ENCODE measurements around the gene TAB2.
A peak's percentile ranks its signal among the peaks of the same experiment; 100 is the strongest.

The TAB2 gene

GRCh38 chr6:149334682-149335160 is 17.2 kb downstream of the TAB2 start:
- H3K4me2 ChIP-seq (ENCODE audit: low read length): peak overlapping the region; percentile 16
- no peak overlapping the region for H3K23ac ChIP-seq (ENCODE audit: low read length)
- no peak overlapping the region for H3K27ac ChIP-seq (ENCODE audit: low read depth, low read length)
- no peak overlapping the region for H3K4me3 ChIP-seq (ENCODE audit: low read depth, low read length)
- whole genome bisulfite sequencing (ENCODE audit: extremely low coverage, insufficient coverage, insufficient read length): no CpG with 5 or more reads among the region's 2 CpGs
- peaks cover 5 to 9% of the 10 kb centered on the region in 2 experiments for H3K4me1 ChIP-seq (ENCODE audit: control insufficient read depth in 1 of 2, insufficient read depth in 2 of 2, low read length in 2 of 2)
- H2BK120ac ChIP-seq (ENCODE audit: insufficient read depth, low read length, poor library complexity): no peak overlapping the region
- H2BK12ac ChIP-seq (ENCODE audit: low read length): no peak overlapping the region
- no peak overlapping the region for H3K14ac ChIP-seq (ENCODE audit: low read length)
- H3K9ac ChIP-seq (ENCODE audit: low read length): no peak overlapping the region
- H4K91ac ChIP-seq (ENCODE audit: low read depth, low read length): no peak overlapping the region
- peaks cover 0 to 3% of the 10 kb centered on the region in 2 experiments for H3K36me3 ChIP-seq (ENCODE audit: control insufficient read depth in 1 of 2, insufficient read depth in 2 of 2, low read length in 2 of 2)
- peaks cover 1% of the 10 kb centered on the region for H3K9me3 ChIP-seq (ENCODE audit: insufficient read depth, low read depth, low read length)
- no peaks in the 10 kb centered on the region for H3K27me3 ChIP-seq (ENCODE audit: insufficient read depth, low read length)
- no peak overlapping the region for H4K8ac ChIP-seq (ENCODE audit: low read depth, low read length)
- no peak overlapping the region for H2AFZ ChIP-seq (ENCODE audit: insufficient read depth, low read length, poor library complexity)
- no peak overlapping the region for H4K12ac ChIP-seq (ENCODE audit: low read depth, low read length)
- H3K79me1 ChIP-seq (ENCODE audit: low read length): peaks cover 8% of the 10 kb centered on the region
- peak in 1 of 2 donors; percentile 57 for DNase-seq
- H3K4ac ChIP-seq (ENCODE audit: low read depth, low read length): no peak overlapping the region
- no peak overlapping the region for H2AK5ac ChIP-seq (ENCODE audit: low read length)
- H3K18ac ChIP-seq (ENCODE audit: low read length): no peak overlapping the region
- peaks cover 11% of the 10 kb centered on the region for H3K79me2 ChIP-seq (ENCODE audit: control insufficient read depth, insufficient read depth, low read length, poor library complexity)
- no peak overlapping the region for H2BK5ac ChIP-seq (ENCODE audit: low read depth, low read length, poor library complexity)

GRCh38 chr6:149335924-149336608 is 18.6 kb downstream of the TAB2 start:
- peaks cover 5 to 9% of the 10 kb centered on the region in 2 experiments for H3K4me1 ChIP-seq (ENCODE audit: control insufficient read depth in 1 of 2, insufficient read depth in 2 of 2, low read length in 2 of 2)
- no peak overlapping the region for H2AK5ac ChIP-seq (ENCODE audit: low read length)
- H3K27me3 ChIP-seq (ENCODE audit: insufficient read depth, low read length): no peaks in the 10 kb centered on the region
- H4K8ac ChIP-seq (ENCODE audit: low read depth, low read length): no peak overlapping the region
- H2BK12ac ChIP-seq (ENCODE audit: low read length): no peak overlapping the region
- H3K14ac ChIP-seq (ENCODE audit: low read length): no peak overlapping the region
- peaks cover 0 to 3% of the 10 kb centered on the region in 2 experiments for H3K36me3 ChIP-seq (ENCODE audit: control insufficient read depth in 1 of 2, insufficient read depth in 2 of 2, low read length in 2 of 2)
- H3K9me3 ChIP-seq (ENCODE audit: insufficient read depth, low read depth, low read length): peaks cover 1% of the 10 kb centered on the region
- H3K27ac ChIP-seq (ENCODE audit: low read depth, low read length): peak overlapping the region; percentile 34
- H3K23ac ChIP-seq (ENCODE audit: low read length): no peak overlapping the region
- no peak overlapping the region for H3K18ac ChIP-seq (ENCODE audit: low read length)
- peaks cover 8% of the 10 kb centered on the region for H3K79me1 ChIP-seq (ENCODE audit: low read length)
- H2AFZ ChIP-seq (ENCODE audit: insufficient read depth, low read length, poor library complexity): no peak overlapping the region
- no peak overlapping the region for H3K4me2 ChIP-seq (ENCODE audit: low read length)
- no peak overlapping the region for H3K4me3 ChIP-seq (ENCODE audit: low read depth, low read length)
- no CpG with 5 or more reads among the region's 4 CpGs for WGBS (ENCODE audit: extremely low coverage, insufficient coverage, insufficient read length)
- H3K79me2 ChIP-seq (ENCODE audit: control insufficient read depth, insufficient read depth, low read length, poor library complexity): peaks cover 11% of the 10 kb centered on the region
- peak overlapping the region; percentile 40 for H3K4ac ChIP-seq (ENCODE audit: low read depth, low read length)
- H3K9ac ChIP-seq (ENCODE audit: low read length): no peak overlapping the region
- DNase-seq: peak in 1 of 2 donors; percentile 41
- no peak overlapping the region for H4K91ac ChIP-seq (ENCODE audit: low read depth, low read length)
- no peak overlapping the region for H2BK5ac ChIP-seq (ENCODE audit: low read depth, low read length, poor library complexity)
- H2BK120ac ChIP-seq (ENCODE audit: insufficient read depth, low read length, poor library complexity): no peak overlapping the region
- no peak overlapping the region for H4K12ac ChIP-seq (ENCODE audit: low read depth, low read length)

- Histone ChIP-seq H4K8ac (ENCODE audit: low read depth, low read length) (no peak overlapping the region), H3K79me2 (ENCODE audit: control insufficient read depth, insufficient read depth, low read length, poor library complexity) (peaks cover 11% of the 10 kb centered on the region), H3K4me2 (ENCODE audit: low read length) (no peak overlapping the region), H2BK120ac (ENCODE audit: insufficient read depth, low read length, poor library complexity) (no peak overlapping the region), H3K4ac (ENCODE audit: low read depth, low read length) (no peak overlapping the region), H3K14ac (ENCODE audit: low read length) (no peak overlapping the region), H3K18ac (ENCODE audit: low read length) (no peak overlapping the region), H2BK5ac (ENCODE audit: low read depth, low read length, poor library complexity) (no peak overlapping the region), H3K27ac (ENCODE audit: low read depth, low read length) (no peak overlapping the region), H3K4me3 (ENCODE audit: low read depth, low read length) (no peak overlapping the region), H3K27me3 (ENCODE audit: insufficient read depth, low read length) (no peaks in the 10 kb centered on the region), H3K79me1 (ENCODE audit: low read length) (peaks cover 8% of the 10 kb centered on the region), H3K4me1 (ENCODE audit: control insufficient read depth in 1 of 2, insufficient read depth in 2 of 2, low read length in 2 of 2) (peaks cover 5 to 9% of the 10 kb centered on the region in 2 experiments), H3K9me3 (ENCODE audit: insufficient read depth, low read depth, low read length) (peaks cover 1% of the 10 kb centered on the region), H4K12ac (ENCODE audit: low read depth, low read length) (no peak overlapping the region), H3K9ac (ENCODE audit: low read length) (no peak overlapping the region), H2AK5ac (ENCODE audit: low read length) (no peak overlapping the region), H3K23ac (ENCODE audit: low read length) (no peak overlapping the region), H3K36me3 (ENCODE audit: control insufficient read depth in 1 of 2, insufficient read depth in 2 of 2, low read length in 2 of 2) (peaks cover 0 to 3% of the 10 kb centered on the region in 2 experiments), H2BK12ac (ENCODE audit: low read length) (no peak overlapping the region), H2AFZ (ENCODE audit: insufficient read depth, low read length, poor library complexity) (no peak overlapping the region), H4K91ac (ENCODE audit: low read depth, low read length) (no peak overlapping the region)
- DNase-seq: peak in 1 of 2 donors; percentile 30
These were observed 19.1 kb downstream of the TAB2 start for GRCh38 chr6:149336609-149336928.

GRCh38 chr6:149337320-149337719 is 19.8 kb downstream of the TAB2 start:
- Histone ChIP-seq H3K9me3 (ENCODE audit: insufficient read depth, low read depth, low read length) (peaks cover 1% of the 10 kb centered on the region), H3K23ac (ENCODE audit: low read length) (no peak overlapping the region), H2BK5ac (ENCODE audit: low read depth, low read length, poor library complexity) (peak overlapping the region; percentile 40), H3K79me2 (ENCODE audit: control insufficient read depth, insufficient read depth, low read length, poor library complexity) (peaks cover 11% of the 10 kb centered on the region), H4K12ac (ENCODE audit: low read depth, low read length) (no peak overlapping the region), H3K79me1 (ENCODE audit: low read length) (peaks cover 8% of the 10 kb centered on the region), H2BK120ac (ENCODE audit: insufficient read depth, low read length, poor library complexity) (no peak overlapping the region), H2AFZ (ENCODE audit: insufficient read depth, low read length, poor library complexity) (no peak overlapping the region), H3K4me2 (ENCODE audit: low read length) (no peak overlapping the region), H2BK12ac (ENCODE audit: low read length) (no peak overlapping the region), H3K27me3 (ENCODE audit: insufficient read depth, low read length) (no peaks in the 10 kb centered on the region), H3K36me3 (ENCODE audit: control insufficient read depth in 1 of 2, insufficient read depth in 2 of 2, low read length in 2 of 2) (peaks cover 0 to 3% of the 10 kb centered on the region in 2 experiments), H3K9ac (ENCODE audit: low read length) (no peak overlapping the region), H2AK5ac (ENCODE audit: low read length) (no peak overlapping the region), H3K14ac (ENCODE audit: low read length) (no peak overlapping the region), H3K27ac (ENCODE audit: low read depth, low read length) (no peak overlapping the region), H4K8ac (ENCODE audit: low read depth, low read length) (no peak overlapping the region), H3K4me3 (ENCODE audit: low read depth, low read length) (no peak overlapping the region), H3K18ac (ENCODE audit: low read length) (no peak overlapping the region), H3K4ac (ENCODE audit: low read depth, low read length) (peak overlapping the region; percentile 79), H3K4me1 (ENCODE audit: control insufficient read depth in 1 of 2, insufficient read depth in 2 of 2, low read length in 2 of 2) (peaks cover 5 to 9% of the 10 kb centered on the region in 2 experiments), H4K91ac (ENCODE audit: low read depth, low read length) (peak overlapping the region; percentile 68)
- DNase-seq: no peak
- WGBS (ENCODE audit: extremely low coverage, insufficient coverage, insufficient read length): no CpG with 5 or more reads among the region's 1 CpG

Measured in trophoblast cell (in vitro differentiated cells and primary cell).